ENCODE results near the gene KIAA0513. TPM values are rescaled to one million over a fixed set of nuclear protein-coding genes. Genes with fewer than 3 reads are reported as not detected.

Gene KIAA0513
- total and polyA plus RNA-seq, 2 of the 13 experiments (the other 11 are each of a cell fraction or from before 2014, with no cell fraction given), result 1.8 TPM

- TF ChIP-seq TBX3 (IDR thresholded peaks at IDR 0.05; ENCODE audit: borderline replicate concordance) (no peak), ZNF567 (CRISPR knock-in tag; IDR thresholded peaks at IDR 0.05; ENCODE audit: borderline replicate concordance) (no peak), HDAC1 (CRISPR knock-in tag; IDR thresholded peaks at IDR 0.05) (no peak), ZNF121 (CRISPR knock-in tag; IDR thresholded peaks at IDR 0.05) (peak; percentile 64; the same call in 1 of the 2 replicates), MIXL1 (CRISPR knock-in tag; IDR thresholded peaks at IDR 0.05) (no peak), PHF20 (CRISPR knock-in tag; IDR thresholded peaks at IDR 0.05) (0 out of 2 replicates have a peak, but pooled peaks have one; percentile 13), ETV5 (CRISPR knock-in tag; IDR thresholded peaks at IDR 0.05; ENCODE audit: borderline replicate concordance) (no peak), TRIM24 (CRISPR knock-in tag; IDR thresholded peaks at IDR 0.05) (no peak), SP140L (CRISPR knock-in tag; IDR thresholded peaks at IDR 0.05; ENCODE audit: borderline replicate concordance) (no peak), NRL (CRISPR knock-in tag; IDR thresholded peaks at IDR 0.05; ENCODE audit: borderline replicate concordance) (no peak), HNRNPK (IDR thresholded peaks at IDR 0.05; ENCODE audit: low read depth, low read length, poor library complexity, severe bottlenecking) (no peak), PHF21A (CRISPR knock-in tag; IDR thresholded peaks at IDR 0.05) (no peak), LCORL (IDR thresholded peaks at IDR 0.05) (no peak), LCORL (CRISPR knock-in tag; IDR thresholded peaks at IDR 0.05) (peak; percentile 12; the same call in 1 of the 2 replicates)
- TF ChIP-seq, protein P1, sequence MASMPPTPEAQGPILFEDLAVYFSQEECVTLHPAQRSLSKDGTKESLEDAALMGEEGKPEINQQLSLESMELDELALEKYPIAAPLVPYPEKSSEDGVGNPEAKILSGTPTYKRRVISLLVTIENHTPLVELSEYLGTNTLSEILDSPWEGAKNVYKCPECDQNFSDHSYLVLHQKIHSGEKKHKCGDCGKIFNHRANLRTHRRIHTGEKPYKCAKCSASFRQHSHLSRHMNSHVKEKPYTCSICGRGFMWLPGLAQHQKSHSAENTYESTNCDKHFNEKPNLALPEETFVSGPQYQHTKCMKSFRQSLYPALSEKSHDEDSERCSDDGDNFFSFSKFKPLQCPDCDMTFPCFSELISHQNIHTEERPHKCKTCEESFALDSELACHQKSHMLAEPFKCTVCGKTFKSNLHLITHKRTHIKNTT (CRISPR knock-in tag; IDR thresholded peaks at IDR 0.05), result no peak
Observed at GRCh38 chr16:85140455-85141012, 112.9 kb downstream of the KIAA0513 start (continued).

Measured in HepG2 (cell line).